Stimulated activated CD8-positive, alpha-beta memory T cell treated with anti-CD3 and anti-CD28 coated beads, Interleukin-4, amount 100 ng/mL, for 48 hours (primary cell): ENCODE data around the gene CEP95.

Experiments
- DNase-seq: peaks from one replicate; pipeline ENCODE4 v3.0.0-alpha.2; 2020

The CEP95 gene

GRCh38 chr17:64579917-64580316 is 73.1 kb downstream of the CEP95 start:
- DNase-seq, result no peak

- DNase-seq, result no peak
Observed at GRCh38 chr17:64580384-64581315, 73.9 kb downstream of the CEP95 start.

DNA sequence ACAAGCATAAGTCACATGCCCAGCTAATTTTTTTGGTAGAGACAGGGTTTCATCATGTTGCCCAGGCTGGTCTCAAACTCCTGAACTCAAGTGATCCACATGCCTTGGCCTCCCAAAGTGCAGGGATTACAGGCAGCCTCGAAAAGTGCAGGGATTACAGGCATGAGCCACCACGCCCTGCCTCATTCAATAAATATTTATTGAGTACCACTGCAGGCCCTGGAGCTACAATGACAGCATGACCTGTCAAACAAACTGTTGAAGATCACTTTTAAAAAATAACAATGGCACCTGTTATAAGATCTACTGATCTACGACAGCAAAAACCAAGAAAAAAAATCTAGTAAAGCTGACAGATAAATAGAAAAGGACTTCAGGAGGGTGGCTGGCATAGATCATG is 76.3 kb downstream of the CEP95 start:
- DNase-seq, result no peak

DNA sequence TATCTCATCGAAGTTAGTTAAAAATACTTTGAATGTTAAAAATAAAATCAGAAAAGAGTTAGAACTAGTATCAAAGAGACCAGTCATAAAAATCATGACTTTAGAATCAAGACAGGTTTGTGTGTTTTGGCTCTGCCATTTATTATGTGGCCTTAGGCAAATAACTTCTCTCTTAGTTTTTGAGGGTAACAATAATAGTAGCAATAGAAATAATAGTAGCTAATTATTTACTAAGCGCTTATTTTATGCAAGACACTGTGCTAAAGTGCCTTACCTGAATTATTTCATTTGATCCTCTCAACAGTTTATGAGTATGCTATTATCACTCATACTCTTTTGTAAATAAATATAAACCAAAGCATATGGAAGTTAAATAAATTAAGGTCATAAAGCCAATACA is 78.4 kb downstream of the CEP95 start:
- no peak for DNase-seq
